Stromal cell of bone marrow (primary cell): ENCODE measurements around the gene CFAP20DC.

Experiments used
- DNase-seq: peaks from one replicate; pipeline ENCODE4 v3.0.0-alpha.2; 2012; ENCODE audit warnings: low read depth

CFAP20DC gene

GRCh38 chr3:58799271-58799670 lies 250.6 kb downstream of the CFAP20DC start:
- DNase-seq: no peak

- DNase-seq: no peak
These were observed 251.5 kb downstream of the CFAP20DC start for GRCh38 chr3:58798312-58798711.

- DNase-seq: no peak
These were observed 255.1 kb downstream of the CFAP20DC start for GRCh38 chr3:58794750-58795149.

GRCh38 chr3:58793938-58794337 lies 255.9 kb downstream of the CFAP20DC start:
- DNase-seq: no peak

- no peak for DNase-seq
These were observed 256.8 kb downstream of the CFAP20DC start for GRCh38 chr3:58792921-58793451.

GRCh38 chr3:58789385-58789784 lies 260.4 kb downstream of the CFAP20DC start:
- DNase-seq: no peak

GRCh38 chr3:58784888-58785287 lies 264.9 kb downstream of the CFAP20DC start:
- DNase-seq: no peak

- DNase-seq: no peak
These were observed 265.4 kb downstream of the CFAP20DC start for GRCh38 chr3:58784425-58784824.

- DNase-seq: no peak
These were observed 266.0 kb downstream of the CFAP20DC start for GRCh38 chr3:58783845-58784244.

GRCh38 chr3:58779934-58780333 lies 269.9 kb downstream of the CFAP20DC start:
- no peak for DNase-seq

GRCh38 chr3:58776231-58776630 lies 273.6 kb downstream of the CFAP20DC start:
- no peak for DNase-seq

- DNase-seq: no peak
These were observed 277.4 kb downstream of the CFAP20DC start for GRCh38 chr3:58772462-58772861.

GRCh38 chr3:58769065-58769464 lies 280.8 kb downstream of the CFAP20DC start:
- DNase-seq: no peak

- DNase-seq: no peak
These were observed 283.1 kb downstream of the CFAP20DC start for GRCh38 chr3:58766587-58767282.

GRCh38 chr3:58755150-58755549 lies 294.7 kb downstream of the CFAP20DC start:
- DNase-seq: no peak

GRCh38 chr3:58754074-58754473 lies 295.8 kb downstream of the CFAP20DC start:
- no peak for DNase-seq

- DNase-seq: no peak
These were observed 297.8 kb downstream of the CFAP20DC start for GRCh38 chr3:58751882-58752567.

GRCh38 chr3:58751235-58751634 lies 298.6 kb downstream of the CFAP20DC start:
- no peak for DNase-seq

- no peak for DNase-seq
These were observed 299.9 kb downstream of the CFAP20DC start for GRCh38 chr3:58749948-58750347.

- no peak for DNase-seq
These were observed 301.8 kb downstream of the CFAP20DC start for GRCh38 chr3:58748024-58748423.

- DNase-seq: no peak
These were observed 303.1 kb downstream of the CFAP20DC start for GRCh38 chr3:58746758-58747157.

- DNase-seq: no peak
These were observed 306.5 kb downstream of the CFAP20DC start for GRCh38 chr3:58743296-58743695.

GRCh38 chr3:58742239-58742638 lies 307.6 kb downstream of the CFAP20DC start:
- DNase-seq: no peak

GRCh38 chr3:58737644-58738043 lies 312.2 kb downstream of the CFAP20DC start:
- DNase-seq: no peak
